DMS114 treated with DMSO at 0.1 percent for 48 hours (cell line): ENCODE data around the gene OR13C5.

Experiments
- DNase-seq: peaks from one replicate; lab custom pipeline; 2025; ENCODE audit not compliant: unreplicated experiment; lab: John Stamatoyannopoulos, UW

OR13C5 gene

DNA sequence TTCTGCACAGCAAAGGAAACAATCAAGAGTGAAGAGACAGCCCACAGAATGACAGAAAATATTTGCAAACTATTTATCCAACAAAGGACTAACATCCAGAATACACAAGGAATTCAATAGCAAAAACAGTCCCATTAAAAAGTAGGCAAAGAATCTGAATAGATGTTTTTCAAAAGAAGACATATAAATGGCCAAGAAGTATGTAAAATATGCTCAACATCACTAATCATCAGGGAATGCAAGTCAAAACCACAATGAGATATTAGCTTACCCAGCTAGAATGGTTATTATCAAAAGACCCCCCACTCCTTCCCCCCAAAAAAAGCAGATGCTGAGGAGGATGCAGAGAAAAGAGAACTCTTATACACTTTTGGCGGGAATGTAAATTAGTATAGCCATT is 43.7 kb downstream of the OR13C5 start:
- no peak for DNase-seq

DNA sequence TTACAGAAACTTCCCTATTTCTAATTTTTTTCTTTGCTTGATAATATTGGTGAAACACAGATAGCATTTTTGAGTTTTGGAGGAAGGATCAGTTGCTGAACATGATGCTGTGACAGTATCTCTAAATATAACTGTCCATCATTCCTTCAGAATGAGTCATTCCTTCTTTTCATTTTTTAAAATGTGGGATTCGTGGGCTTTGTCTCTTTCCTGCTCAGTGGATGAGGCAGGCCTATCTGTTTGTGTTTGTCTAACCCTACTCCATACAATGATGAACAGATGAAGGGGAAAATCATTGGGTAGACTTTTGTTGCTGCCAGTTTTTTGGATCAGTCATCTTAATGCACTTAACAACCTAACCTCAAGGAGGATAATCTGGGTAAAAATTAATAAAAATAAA is 46.0 kb downstream of the OR13C5 start:
- no peak for DNase-seq
